GM19238 (cell line): ENCODE results near the gene PRLH.
"Not testable (repeated sequence)": the region's sequence is repeated elsewhere in the genome, so short reads cannot be mapped to it uniquely, and the experiment has no call there.

Experiments used
- DNase-seq: peaks from one replicate; pipeline ENCODE4 v3.0.0; 2011; ENCODE audit warnings: low spot score; ENCODE audit not compliant: insufficient read length

The PRLH gene

GRCh38 chr2:237600205-237600846 lies 34.0 kb downstream of the PRLH start:
- DNase-seq, result no peak

DNA sequence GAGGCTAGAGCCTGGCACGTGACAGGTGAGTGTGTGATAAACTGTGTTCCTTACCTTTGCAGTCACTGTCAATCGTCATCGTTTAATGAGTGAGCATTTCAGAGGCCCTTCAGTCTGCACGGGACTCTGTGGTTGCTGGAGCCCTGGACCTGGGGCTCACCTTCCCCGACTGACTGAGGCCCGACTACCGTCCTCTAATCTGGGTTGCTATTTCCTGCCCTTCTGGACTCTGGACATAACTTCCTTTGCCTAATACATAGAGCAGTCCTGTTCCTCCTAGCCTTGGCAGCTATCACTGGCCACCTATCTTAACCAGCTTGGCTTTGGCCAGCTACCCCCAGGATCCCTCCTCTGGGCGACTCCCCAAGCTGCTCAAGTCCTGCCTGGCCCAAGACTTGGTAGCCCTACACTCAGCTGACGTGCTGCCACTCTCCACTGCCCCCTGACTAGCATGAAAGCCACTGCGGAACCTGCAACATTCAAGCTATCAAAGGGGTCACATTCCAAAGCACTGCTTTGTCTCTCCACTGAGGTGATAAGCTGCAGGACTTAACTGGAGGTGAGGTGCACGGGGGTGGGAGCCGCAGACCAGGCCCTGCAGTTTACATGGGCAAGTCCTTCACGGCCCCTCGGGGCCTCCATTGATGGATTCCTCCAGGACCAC lies 35.2 kb downstream of the PRLH start:
- DNase-seq, result no peak

GRCh38 chr2:237602409-237602808 lies 36.0 kb downstream of the PRLH start:
- DNase-seq, result no peak

DNA sequence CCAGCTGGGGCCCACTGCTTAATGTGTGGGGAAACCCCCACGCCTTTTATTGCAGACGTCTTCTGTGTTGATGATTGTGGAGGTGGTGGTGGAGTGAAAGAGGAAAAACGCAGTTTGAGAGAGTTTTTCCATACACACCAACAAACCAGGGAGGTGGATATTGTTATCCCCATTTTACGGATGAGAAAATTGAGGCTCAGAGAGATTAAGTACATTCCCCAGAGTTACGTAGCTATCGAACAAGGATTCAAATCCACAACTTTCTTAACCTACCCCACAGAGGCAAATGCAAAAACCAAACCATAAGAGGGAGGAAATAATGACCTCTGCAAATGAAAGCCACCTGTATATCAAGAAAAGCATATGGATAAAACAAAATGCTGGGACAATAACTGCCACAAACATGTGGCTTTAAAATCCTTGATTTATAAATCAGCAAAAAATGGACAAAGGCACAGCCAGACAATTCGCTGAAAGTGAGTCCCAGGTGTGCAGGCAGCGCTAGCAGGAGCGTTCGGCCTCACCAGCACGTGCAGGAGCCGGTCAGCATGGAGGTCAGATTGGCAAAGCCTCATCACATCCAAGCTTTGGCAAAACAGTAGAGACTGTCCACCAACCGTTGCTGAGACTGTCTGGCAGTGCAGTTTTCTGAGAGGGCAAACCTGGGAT lies 36.8 kb downstream of the PRLH start:
- DNase-seq, result no peak

- peak; percentile 53 for DNase-seq
Observed at GRCh38 chr2:237603718-237604362, 37.5 kb downstream of the PRLH start.

DNA sequence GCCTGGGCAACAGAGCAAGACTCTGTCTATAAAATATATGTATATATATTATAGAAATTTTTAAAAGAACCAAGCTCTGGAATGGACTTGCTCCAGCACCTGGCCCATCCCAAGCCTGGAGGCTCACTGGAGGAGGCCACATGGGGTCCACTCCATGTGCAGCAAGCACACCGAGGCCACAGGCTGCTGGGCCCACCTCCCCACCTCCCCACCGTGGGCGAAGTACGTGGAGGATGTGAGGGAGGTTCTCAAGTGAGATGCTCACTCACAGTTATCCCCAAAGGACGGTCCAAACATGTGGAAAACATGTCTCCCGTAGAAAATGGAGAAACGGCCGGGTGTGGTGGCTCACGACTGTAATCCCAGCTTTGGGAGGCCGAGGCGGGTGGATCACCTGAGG lies 38.0 kb downstream of the PRLH start:
- no peak for DNase-seq

GRCh38 chr2:237604960-237605359 lies 38.6 kb downstream of the PRLH start:
- no peak for DNase-seq

DNA sequence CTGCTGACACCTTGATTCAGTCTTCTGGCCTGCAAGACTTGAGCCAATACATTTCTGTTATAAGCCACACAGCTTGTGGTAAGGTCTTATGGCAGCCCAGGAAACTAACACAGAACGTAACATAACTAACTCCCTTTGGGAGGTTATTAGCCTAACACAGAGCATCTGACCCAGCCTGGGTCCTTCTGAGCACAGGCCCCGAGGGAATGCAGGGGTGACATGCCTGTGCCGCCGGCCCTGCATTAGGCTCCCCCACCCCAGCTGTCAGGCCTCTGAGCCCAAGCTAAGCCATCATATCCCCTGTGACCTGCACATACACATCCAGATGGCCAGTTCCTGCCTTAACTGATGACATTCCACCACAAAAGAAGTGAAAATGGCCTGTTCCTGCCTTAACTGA lies 40.1 kb downstream of the PRLH start:
- not testable (repeated sequence) for DNase-seq

GRCh38 chr2:237612527-237613357 lies 46.4 kb downstream of the PRLH start:
- DNase-seq, result no peak

GRCh38 chr2:237613679-237614078 lies 47.3 kb downstream of the PRLH start:
- no peak for DNase-seq

DNA sequence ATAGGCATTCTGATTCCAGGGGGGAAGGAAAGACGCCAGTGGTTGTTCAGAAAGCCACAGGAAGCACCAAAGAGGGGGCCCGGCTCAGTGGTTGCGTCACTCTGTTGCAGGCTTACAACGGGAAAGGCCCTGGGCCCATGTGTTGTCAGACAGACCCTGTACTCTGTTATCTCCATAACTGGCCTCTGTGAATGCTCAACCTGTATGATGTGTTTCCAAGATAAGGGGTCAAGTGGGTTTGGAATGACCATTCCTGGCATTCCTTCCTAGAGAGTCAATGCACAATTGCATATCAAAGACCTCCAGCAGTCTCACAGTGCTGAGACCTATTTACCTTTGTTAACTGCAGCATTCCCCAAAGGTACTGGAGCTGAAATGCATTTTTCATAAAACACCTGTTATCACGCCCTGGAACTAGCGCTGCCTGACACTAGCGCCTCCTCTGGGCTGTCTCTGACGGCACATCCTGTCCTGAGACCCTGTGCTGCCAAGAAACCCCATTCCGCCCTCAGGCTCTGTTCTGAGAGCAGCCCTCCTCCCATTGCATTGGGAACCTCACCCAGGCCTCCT lies 47.9 kb downstream of the PRLH start:
- no peak for DNase-seq

- no peak for DNase-seq
Observed at GRCh38 chr2:237615631-237616249, 49.4 kb downstream of the PRLH start.

GRCh38 chr2:237616373-237616733 lies 50.0 kb downstream of the PRLH start:
- DNase-seq, result no peak
